Spinal cord (tissue), 10 donors: ENCODE results near the gene KY. TPM values are rescaled to one million over a fixed set of nuclear protein-coding genes. Genes with fewer than 3 reads are reported as not detected.

Experiments
- DNase-seq, 6 donors: peaks; one replicate each; pipeline versions ENCODE4 v3.0.0 to v3.0.0-alpha.2; 2013 to 2015; ENCODE audit warnings: low spot score in 6 of 6, low read depth in 4 of 6
- H3K27ac ChIP-seq: one replicate; pipeline ENCODE4 v1.5.1; 2013; ENCODE audit warnings: low read depth, low read length, control low read depth
- H3K27me3 ChIP-seq: one replicate; pipeline ENCODE4 v1.6.1; 2013; ENCODE audit warnings: low read length; ENCODE audit not compliant: control insufficient read depth, insufficient read depth
- H3K36me3 ChIP-seq: one replicate; pipeline ENCODE4 v1.6.1; 2013; ENCODE audit warnings: low read length; ENCODE audit not compliant: control insufficient read depth, insufficient read depth
- H3K4me1 ChIP-seq: one replicate; pipeline ENCODE4 v1.6.1; 2013; ENCODE audit warnings: low read length; ENCODE audit not compliant: control insufficient read depth, insufficient read depth
- H3K4me3 ChIP-seq: one replicate; pipeline ENCODE4 v1.5.1; 2013; ENCODE audit warnings: low read depth, low read length, control low read depth
- H3K9me3 ChIP-seq: one replicate; pipeline ENCODE4 v1.6.1; 2013; ENCODE audit warnings: low read length; ENCODE audit not compliant: control insufficient read depth, insufficient read depth
- WGBS: methylation state at CpG from one replicate; pipeline ENCODE4 v1.1.5; 2013; ENCODE audit warnings: missing lambda C conversion rate; ENCODE audit not compliant: insufficient coverage; 5-methylcytosine and 5-hydroxymethylcytosine counted together
- polyA plus RNA-seq, 2 donors: library from polyadenylated mRNA; unstranded; fragments of 120-200 nt; gene quantifications; one replicate each; pipeline ENCODE4 v1.2.1, GENCODE V29; 2013; ENCODE audit not compliant: insufficient read length in 2 of 2
- total RNA-seq, 2 donors: library from RNA; depleted of rRNA in 1 of 2; stranded (reverse); fragments of 120-200 nt in 1 of 2; fragments of >200 nt in 1 of 2; gene quantifications; one replicate each; pipeline versions ENCODE4 v1.2.3 to v1.2.4, GENCODE V29; 2013 to 2014
- donor health status: healthy.

Gene KY
- total and polyA plus RNA-seq, 4 donors: 1.5 to 4.2 (median 2.5) TPM

GRCh38 chr3:134638385-134639030 is 12.3 kb downstream of the KY start:
- Histone ChIP-seq H3K36me3 (no peaks in the 10 kb centered on the region), H3K27ac (peak overlapping the region; percentile 1), H3K4me1 (peaks cover 8% of the 10 kb centered on the region), H3K4me3 (no peak overlapping the region), H3K27me3 (no peaks in the 10 kb centered on the region), H3K9me3 (peaks cover 2% of the 10 kb centered on the region)
- 79% methylated on average over 5 of the region's 6 CpGs for WGBS
- peak in 1 of 6 donors; percentile 35 for DNase-seq

- Histone ChIP-seq H3K9me3 (peaks cover 2% of the 10 kb centered on the region), H3K36me3 (no peaks in the 10 kb centered on the region), H3K27ac (no peak overlapping the region), H3K4me1 (peaks cover 8% of the 10 kb centered on the region), H3K4me3 (no peak overlapping the region), H3K27me3 (no peaks in the 10 kb centered on the region)
- no CpG with 5 or more reads among the region's 1 CpG for WGBS
- no peak for DNase-seq
These were observed 14.4 kb downstream of the KY start for GRCh38 chr3:134636406-134636805.

- no CpG with 5 or more reads among the region's 1 CpG for WGBS
These were observed 20.3 kb downstream of the KY start for GRCh38 chr3:134630506-134630905.

GRCh38 chr3:134628884-134629283 is 21.9 kb downstream of the KY start:
- H3K27me3 ChIP-seq: no peaks in the 10 kb centered on the region
- no peak overlapping the region for H3K4me3 ChIP-seq
- no peak for DNase-seq
- 87% methylated on average over 2 of the region's 2 CpGs for WGBS
- no peaks in the 10 kb centered on the region for H3K9me3 ChIP-seq
- H3K36me3 ChIP-seq: no peaks in the 10 kb centered on the region
- H3K4me1 ChIP-seq: no peaks in the 10 kb centered on the region
- no peak overlapping the region for H3K27ac ChIP-seq

More at GRCh38 chr3:134630506-134630905, 20.3 kb downstream of the KY start:
- peaks cover 2% of the 10 kb centered on the region for H3K9me3 ChIP-seq
- H3K27ac ChIP-seq: no peak overlapping the region
- H3K4me1 ChIP-seq: no peaks in the 10 kb centered on the region
- H3K4me3 ChIP-seq: no peak overlapping the region
- no peaks in the 10 kb centered on the region for H3K36me3 ChIP-seq
- H3K27me3 ChIP-seq: no peaks in the 10 kb centered on the region
- DNase-seq: no peak

- Histone ChIP-seq H3K27ac (no peak overlapping the region), H3K27me3 (no peaks in the 10 kb centered on the region), H3K4me3 (no peak overlapping the region), H3K4me1 (no peaks in the 10 kb centered on the region), H3K9me3 (no peaks in the 10 kb centered on the region), H3K36me3 (peaks cover 3% of the 10 kb centered on the region)
- DNase-seq: no peak
- 86% methylated on average over 1 of the region's 1 CpG for WGBS
These were observed 23.0 kb downstream of the KY start for GRCh38 chr3:134627831-134628230.

GRCh38 chr3:134625885-134626741 is 24.7 kb downstream of the KY start:
- no peak for DNase-seq
- H3K4me1 ChIP-seq: no peaks in the 10 kb centered on the region
- H3K36me3 ChIP-seq: peaks cover 4% of the 10 kb centered on the region
- 91% methylated on average over 5 of the region's 5 CpGs for WGBS
- H3K27me3 ChIP-seq: no peaks in the 10 kb centered on the region
- no peaks in the 10 kb centered on the region for H3K9me3 ChIP-seq
- no peak overlapping the region for H3K4me3 ChIP-seq
- H3K27ac ChIP-seq: no peak overlapping the region

GRCh38 chr3:134625462-134625861 is 25.4 kb downstream of the KY start:
- H3K9me3 ChIP-seq: no peaks in the 10 kb centered on the region
- 78% methylated on average over 7 of the region's 8 CpGs for WGBS

GRCh38 chr3:134624537-134625287 is 26.1 kb downstream of the KY start:
- no peak overlapping the region for H3K4me3 ChIP-seq
- peaks cover 4% of the 10 kb centered on the region for H3K36me3 ChIP-seq
- no peaks in the 10 kb centered on the region for H3K9me3 ChIP-seq
- no peaks in the 10 kb centered on the region for H3K27me3 ChIP-seq
- no peak for DNase-seq
- H3K4me1 ChIP-seq: no peaks in the 10 kb centered on the region
- H3K27ac ChIP-seq: no peak overlapping the region
- WGBS: 95% methylated on average over 4 of the region's 5 CpGs

More at GRCh38 chr3:134625462-134625861, 25.4 kb downstream of the KY start:
- Histone ChIP-seq H3K27ac (no peak overlapping the region), H3K4me1 (no peaks in the 10 kb centered on the region), H3K36me3 (peaks cover 4% of the 10 kb centered on the region), H3K27me3 (no peaks in the 10 kb centered on the region), H3K4me3 (no peak overlapping the region)
- DNase-seq: no peak

GRCh38 chr3:134623615-134624245 is 27.1 kb downstream of the KY start:
- no peak for DNase-seq
- Histone ChIP-seq H3K36me3 (peaks cover 8% of the 10 kb centered on the region), H3K9me3 (no peaks in the 10 kb centered on the region), H3K27ac (no peak overlapping the region), H3K27me3 (no peaks in the 10 kb centered on the region), H3K4me1 (peaks cover 9% of the 10 kb centered on the region), H3K4me3 (no peak overlapping the region)
- 92% methylated on average over 7 of the region's 7 CpGs for WGBS
